Mammary epithelial cell (primary cell): ENCODE data around the gene IGFALS.

Source experiments
- EZH2 ChIP-seq: IDR thresholded peaks from 2 replicates; pipeline ENCODE4 v1.6.1; 2012; ENCODE audit warnings: low read length, inconsistent platforms, borderline replicate concordance
- TF ChIP-seq, protein P1 (sequence below), 2 donors: IDR thresholded peaks in 1 of 2; conservative IDR thresholded peaks in 1 of 2; 2 replicates each; pipeline ENCODE4 v1.5.1; 2011 to 2012; ENCODE audit warnings: inconsistent platforms in 2 of 2, low read length in 2 of 2, mild to moderate bottlenecking in 2 of 2, control low read depth in 1 of 2, low read depth in 1 of 2; ENCODE audit not compliant: insufficient read depth in 1 of 2; ENCODE audit errors: extremely low read depth in 1 of 2

GRCh38 chr16:1779234-1779701 is 14.2 kb downstream of the IGFALS start:
- TF ChIP-seq, protein P1, sequence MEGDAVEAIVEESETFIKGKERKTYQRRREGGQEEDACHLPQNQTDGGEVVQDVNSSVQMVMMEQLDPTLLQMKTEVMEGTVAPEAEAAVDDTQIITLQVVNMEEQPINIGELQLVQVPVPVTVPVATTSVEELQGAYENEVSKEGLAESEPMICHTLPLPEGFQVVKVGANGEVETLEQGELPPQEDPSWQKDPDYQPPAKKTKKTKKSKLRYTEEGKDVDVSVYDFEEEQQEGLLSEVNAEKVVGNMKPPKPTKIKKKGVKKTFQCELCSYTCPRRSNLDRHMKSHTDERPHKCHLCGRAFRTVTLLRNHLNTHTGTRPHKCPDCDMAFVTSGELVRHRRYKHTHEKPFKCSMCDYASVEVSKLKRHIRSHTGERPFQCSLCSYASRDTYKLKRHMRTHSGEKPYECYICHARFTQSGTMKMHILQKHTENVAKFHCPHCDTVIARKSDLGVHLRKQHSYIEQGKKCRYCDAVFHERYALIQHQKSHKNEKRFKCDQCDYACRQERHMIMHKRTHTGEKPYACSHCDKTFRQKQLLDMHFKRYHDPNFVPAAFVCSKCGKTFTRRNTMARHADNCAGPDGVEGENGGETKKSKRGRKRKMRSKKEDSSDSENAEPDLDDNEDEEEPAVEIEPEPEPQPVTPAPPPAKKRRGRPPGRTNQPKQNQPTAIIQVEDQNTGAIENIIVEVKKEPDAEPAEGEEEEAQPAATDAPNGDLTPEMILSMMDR (conservative IDR thresholded peaks at IDR 0.05 in 1 of 2, IDR thresholded peaks at IDR 0.05 in 1 of 2; ENCODE audit: extremely low read depth in 1 of 2, insufficient read depth in 1 of 2, low read depth in 1 of 2, low read length in 2 of 2), result no peak
- TF ChIP-seq EZH2, result no peak
